A673 (cell line): ENCODE measurements around the gene HGFAC. TPM values are rescaled to one million over a fixed set of nuclear protein-coding genes. Genes with fewer than 3 reads are reported as not detected.

Experiments
- BruUV-seq: library from RNA; stranded (reverse); fragments of 400-500 nt; replicated peaks from 2 replicates; lab custom pipeline; 2021; lab: Mats Ljungman, UMichigan
- CTCF ChIA-PET: fragments of 300-600 bp; sonication (Branson Sonifier 250); formaldehyde crosslinking; loops from one replicate; lab custom pipeline; 2022; ENCODE audit warnings: antibody characterized with exemption; lab: Charles Lee
- POLR2A ChIA-PET: fragments of 300-600 bp; sonication (Branson Sonifier 250); formaldehyde crosslinking; loops from one replicate; lab custom pipeline; 2022; ENCODE audit warnings: antibody characterized with exemption; ENCODE audit not compliant: low non-redundant PET; lab: Charles Lee
- DNase-seq: peaks from one replicate; pipeline ENCODE4 v3.0.0-alpha.2; 2015; ENCODE audit warnings: low spot score
- H3K27ac ChIP-seq: fragments of 200-600 bp; sonication (generic); 2 replicates; pipeline ENCODE4 v1.5.1; 2016; ENCODE audit warnings: mixed run types, low read depth, mild to moderate bottlenecking, mixed read lengths, antibody characterized with exemption, low read length; ENCODE audit not compliant: poor library complexity, severe bottlenecking
- H3K27me3 ChIP-seq: fragments of 200-600 bp; sonication (generic); replicated peaks from 2 replicates; pipeline ENCODE4 v1.6.1; 2017; ENCODE audit warnings: mixed run types, low read depth, mild to moderate bottlenecking, mixed read lengths, antibody characterized with exemption, low read length; ENCODE audit not compliant: insufficient read depth, poor library complexity
- H3K36me3 ChIP-seq: fragments of 200-600 bp; sonication (generic); 2 replicates; pipeline ENCODE4 v1.6.1; 2016; ENCODE audit warnings: mixed run types, mild to moderate bottlenecking, mixed read lengths, antibody characterized with exemption, low read length; ENCODE audit not compliant: insufficient read depth, poor library complexity, severe bottlenecking
- H3K4me1 ChIP-seq: fragments of 200-600 bp; sonication (generic); 2 replicates; pipeline ENCODE4 v1.6.1; 2017; ENCODE audit warnings: mixed run types, mild to moderate bottlenecking, mixed read lengths, antibody characterized with exemption, low read length; ENCODE audit not compliant: insufficient read depth, poor library complexity, severe bottlenecking
- H3K4me3 ChIP-seq: fragments of 200-600 bp; sonication (generic); 2 replicates; pipeline ENCODE4 v1.5.1; 2016; ENCODE audit warnings: low read depth, mixed run types, mild to moderate bottlenecking, mixed read lengths, low read length; ENCODE audit not compliant: poor library complexity, severe bottlenecking
- H3K9me3 ChIP-seq: fragments of 200-600 bp; sonication (generic); 2 replicates; pipeline ENCODE4 v1.6.1; 2016; ENCODE audit warnings: mixed run types, low read depth, mild to moderate bottlenecking, mixed read lengths, antibody characterized with exemption, low read length; ENCODE audit not compliant: poor library complexity, severe bottlenecking
- CTCF ChIP-seq: fragments of 300-800, 200-600 bp; sonication (generic); conservative IDR thresholded peaks from 2 replicates; pipeline ENCODE4 v1.5.1; 2017; ENCODE audit warnings: low read depth, mild to moderate bottlenecking, antibody characterized with exemption, low read length, moderate library complexity, mixed read lengths
- EZH2 ChIP-seq: fragments of 200-600 bp; sonication (generic); IDR thresholded peaks from 2 replicates; pipeline ENCODE4 v1.6.1; 2017; ENCODE audit warnings: borderline replicate concordance, low read depth, mild to moderate bottlenecking, mixed read lengths, antibody characterized with exemption, low read length; ENCODE audit not compliant: poor library complexity, severe bottlenecking
- intact Hi-C: fragments of 100-400 bp; cut with micrococcal nuclease; formaldehyde crosslinking; loops from one replicate; pipeline ENCODE4 v1.10.0; 2022; ENCODE audit not compliant: unreplicated experiment
- total RNA-seq: library from RNA; stranded (reverse); gene quantifications from 2 replicates; pipeline ENCODE4 v1.2.3, GENCODE V29; 2021

Gene HGFAC
- total RNA-seq, 1 experiment from 2014 or later, result 4.8 TPM

GRCh38 chr4:3396600-3396999 lies 45.2 kb upstream of the HGFAC start:
- TF ChIP-seq EZH2 (no peak), CTCF (no peak)
- no peak overlapping the region for H3K27ac ChIP-seq
- no peaks in the 10 kb centered on the region for H3K36me3 ChIP-seq
- no peak for DNase-seq
- BruUV-seq, result no TSS peak
- no peaks in the 10 kb centered on the region for H3K9me3 ChIP-seq
- intact Hi-C loops, result no loop called here
- ChIA-PET POLR2A (no interaction called here), CTCF (no interaction called here)
- no peak overlapping the region for H3K4me3 ChIP-seq
- no peaks in the 10 kb centered on the region for H3K27me3 ChIP-seq
- H3K4me1 ChIP-seq, result no peaks in the 10 kb centered on the region

- BruUV-seq, result no TSS peak
- Histone ChIP-seq H3K9me3 (no peaks in the 10 kb centered on the region), H3K27me3 (no peaks in the 10 kb centered on the region), H3K4me1 (no peaks in the 10 kb centered on the region), H3K36me3 (no peaks in the 10 kb centered on the region), H3K4me3 (no peak overlapping the region), H3K27ac (no peak overlapping the region)
- intact Hi-C loops, result no loop called here
- ChIA-PET POLR2A (no interaction called here), CTCF (no interaction called here)
- no peak for TF ChIP-seq EZH2
- no peak for TF ChIP-seq CTCF
- DNase-seq, result no peak
These were observed 44.6 kb upstream of the HGFAC start for GRCh38 chr4:3397128-3397527.

GRCh38 chr4:3399277-3400194 lies 42.2 kb upstream of the HGFAC start:
- Histone ChIP-seq H3K9me3 (peaks cover 3% of the 10 kb centered on the region), H3K27me3 (no peaks in the 10 kb centered on the region), H3K4me1 (no peaks in the 10 kb centered on the region), H3K4me3 (no peak overlapping the region), H3K27ac (no peak overlapping the region), H3K36me3 (no peaks in the 10 kb centered on the region)
- no TSS peak for BruUV-seq
- no peak for DNase-seq
- ChIA-PET CTCF (interaction anchor here (0.6 kb wide), 1 partner anchor 144 kb away, joined by 3 read pairs; no protein-coding TSS in a partner anchor), POLR2A (no interaction called here)
- no peak for TF ChIP-seq EZH2
- TF ChIP-seq CTCF, result no peak
- intact Hi-C loops, result no loop called here
